ENCODE results near the gene MYADML2.
A peak's percentile ranks its signal among the peaks of the same experiment; 100 is the strongest.

The MYADML2 gene

DNA sequence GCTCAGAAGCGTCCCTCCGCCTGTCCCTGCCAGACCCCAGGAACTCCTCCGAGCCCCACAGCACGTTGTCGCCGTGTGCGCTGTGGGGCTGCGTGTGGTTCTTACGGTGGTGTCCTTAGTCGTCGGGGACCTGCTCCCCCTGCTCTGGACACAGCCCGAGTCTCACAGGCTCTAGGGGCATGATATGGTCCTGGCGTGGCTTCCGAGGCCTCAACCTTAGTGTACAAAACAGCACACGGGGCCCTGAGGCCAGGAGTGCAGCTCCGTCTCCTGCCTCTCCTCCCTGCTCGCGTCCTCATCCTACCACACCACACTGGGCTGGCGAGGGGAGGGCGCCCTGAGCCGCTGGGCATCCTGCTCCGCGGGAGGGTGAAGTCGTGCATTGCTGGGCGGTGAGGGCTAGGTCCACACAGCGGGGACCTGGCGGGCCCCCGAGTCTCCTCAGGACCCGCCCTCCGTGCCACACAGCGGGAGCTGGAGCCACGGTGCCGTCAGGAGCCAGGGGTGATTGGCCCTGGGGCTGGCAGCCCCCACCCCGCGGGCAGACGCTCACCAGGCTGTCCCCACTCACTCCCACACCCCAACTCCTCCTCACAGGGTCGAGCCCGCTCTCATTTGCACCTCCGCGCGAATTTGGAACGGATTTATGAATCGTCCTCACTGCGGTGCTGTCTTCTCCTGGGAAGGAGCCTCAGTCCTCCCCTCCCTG, 18.3 kb downstream of the MYADML2 start:
- peak overlapping the region; percentile 90 for H3K27ac ChIP-seq

DNA sequence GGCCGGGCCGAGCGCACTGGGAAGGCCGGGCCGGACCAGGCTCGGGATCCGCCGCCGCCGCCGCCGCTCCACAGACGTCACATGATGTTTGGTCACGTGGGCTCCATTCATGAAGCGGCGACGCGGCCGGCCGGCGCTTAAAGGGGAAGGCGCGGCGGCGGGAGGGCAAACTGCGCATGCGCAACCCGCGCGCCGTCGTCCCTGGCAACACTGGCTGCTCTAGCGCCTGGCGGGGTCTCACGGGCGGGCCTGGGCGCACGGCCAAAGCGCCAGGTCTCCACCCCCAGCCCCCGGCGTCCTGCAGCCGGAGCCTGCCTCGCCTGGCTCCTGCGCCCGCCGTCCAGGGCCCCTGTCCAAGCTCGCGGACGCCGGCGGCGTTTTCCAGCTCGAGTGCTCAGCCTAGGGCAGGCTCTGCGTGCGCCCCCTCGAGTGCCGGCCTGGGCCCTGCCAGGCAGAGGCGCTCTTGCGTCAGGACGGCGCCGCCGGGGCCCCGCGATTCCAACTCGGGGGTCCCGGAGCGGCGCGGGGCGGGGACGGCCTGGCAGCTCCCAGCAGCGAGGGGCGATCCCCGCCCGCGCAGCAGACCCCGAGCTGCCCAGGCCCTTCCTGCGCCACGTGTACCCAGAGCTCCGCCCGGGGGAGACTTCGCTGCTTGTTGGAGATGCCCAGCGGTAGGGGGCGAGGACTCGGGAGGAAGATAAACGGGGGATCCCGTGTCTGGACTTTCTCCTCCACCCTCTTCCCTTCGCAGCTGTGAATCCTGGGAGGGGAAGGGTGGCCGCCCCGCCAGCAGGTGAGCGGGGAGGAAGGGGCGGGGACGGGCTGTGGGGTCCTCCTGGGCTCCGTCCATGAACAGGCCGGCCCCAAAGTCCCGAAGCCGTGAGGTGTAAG, 19.1 kb downstream of the MYADML2 start, which contains the start of gene MAFG:
TSS of gene MAFG (minus strand) at position 83 of the 891 bp plus-strand sequence. CDS start 4,550 bp downstream, outside the sequence.
- TF ChIP-seq, protein P1, sequence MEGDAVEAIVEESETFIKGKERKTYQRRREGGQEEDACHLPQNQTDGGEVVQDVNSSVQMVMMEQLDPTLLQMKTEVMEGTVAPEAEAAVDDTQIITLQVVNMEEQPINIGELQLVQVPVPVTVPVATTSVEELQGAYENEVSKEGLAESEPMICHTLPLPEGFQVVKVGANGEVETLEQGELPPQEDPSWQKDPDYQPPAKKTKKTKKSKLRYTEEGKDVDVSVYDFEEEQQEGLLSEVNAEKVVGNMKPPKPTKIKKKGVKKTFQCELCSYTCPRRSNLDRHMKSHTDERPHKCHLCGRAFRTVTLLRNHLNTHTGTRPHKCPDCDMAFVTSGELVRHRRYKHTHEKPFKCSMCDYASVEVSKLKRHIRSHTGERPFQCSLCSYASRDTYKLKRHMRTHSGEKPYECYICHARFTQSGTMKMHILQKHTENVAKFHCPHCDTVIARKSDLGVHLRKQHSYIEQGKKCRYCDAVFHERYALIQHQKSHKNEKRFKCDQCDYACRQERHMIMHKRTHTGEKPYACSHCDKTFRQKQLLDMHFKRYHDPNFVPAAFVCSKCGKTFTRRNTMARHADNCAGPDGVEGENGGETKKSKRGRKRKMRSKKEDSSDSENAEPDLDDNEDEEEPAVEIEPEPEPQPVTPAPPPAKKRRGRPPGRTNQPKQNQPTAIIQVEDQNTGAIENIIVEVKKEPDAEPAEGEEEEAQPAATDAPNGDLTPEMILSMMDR (conservative IDR thresholded peaks at IDR 0.05), result peak; percentile 55
- peak within 1 kb of the TSS; percentile 90 for H3K27ac ChIP-seq

More for the DNA sequence above, 18.3 kb downstream of the MYADML2 start:
- TF ChIP-seq, protein P1 (conservative IDR thresholded peaks at IDR 0.05), result no peak

DNA sequence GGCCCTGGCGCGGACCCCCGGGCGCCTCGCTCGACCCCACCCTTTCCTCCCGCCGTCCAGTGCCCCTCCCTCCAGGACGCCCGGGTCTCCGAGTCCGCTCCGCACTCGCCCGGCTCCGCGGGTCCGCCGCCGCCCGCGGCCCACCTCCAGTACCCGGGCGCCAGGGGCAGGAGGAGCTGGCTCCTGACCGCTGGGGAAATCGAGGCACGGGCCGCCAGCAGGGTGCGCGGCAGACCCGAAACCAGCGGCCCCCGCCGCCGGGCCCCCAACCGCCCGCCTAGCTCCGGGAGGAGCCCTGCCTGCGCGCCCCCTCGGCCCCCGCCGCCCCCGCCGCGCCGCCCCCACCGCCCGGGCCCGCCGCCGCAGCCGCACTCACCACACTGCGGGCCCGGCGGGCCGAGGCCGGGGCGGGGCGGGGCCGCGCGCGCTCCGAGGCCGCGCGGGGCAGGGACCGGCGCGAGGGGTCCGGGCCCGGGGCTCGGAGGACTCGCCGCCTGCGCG, 19.8 kb downstream of the MYADML2 start:
- peak overlapping the region; percentile 90 for H3K27ac ChIP-seq
- TF ChIP-seq, protein P1 (conservative IDR thresholded peaks at IDR 0.05), result no peak

DNA sequence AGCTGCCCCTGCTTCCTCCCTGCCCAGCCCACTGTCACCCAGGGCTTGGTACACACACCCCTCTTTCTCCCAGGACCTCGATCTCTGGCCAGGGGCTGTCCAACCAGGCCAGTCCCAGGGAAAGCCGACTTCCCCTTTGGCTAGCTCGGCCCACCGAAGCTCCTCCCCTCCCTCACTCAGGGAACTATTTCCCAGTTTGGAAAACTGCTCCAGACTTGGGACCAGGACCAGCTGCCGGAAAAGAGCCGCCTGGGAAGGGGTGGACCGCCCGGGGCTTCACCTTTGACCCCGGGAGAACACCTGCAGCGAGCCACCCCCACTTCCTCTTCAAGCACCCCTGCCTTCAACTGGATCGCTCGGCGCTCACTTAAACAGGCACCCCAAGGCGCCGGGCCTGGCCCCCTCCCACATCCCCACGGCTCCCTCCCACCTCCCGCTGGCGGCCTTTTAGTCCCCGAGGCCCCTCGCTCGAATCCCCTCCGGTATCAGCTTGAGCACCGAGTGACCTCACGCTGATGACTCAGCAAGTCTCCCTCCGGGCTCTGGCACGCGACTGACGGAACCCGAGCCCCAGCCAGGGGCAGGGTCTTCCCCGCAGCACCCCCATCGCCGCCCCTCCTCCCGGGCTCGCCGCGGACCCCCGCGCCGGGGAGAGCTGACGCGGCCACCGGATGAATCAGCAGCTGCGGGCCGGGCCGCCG, 20.4 kb downstream of the MYADML2 start:
- TF ChIP-seq, protein P1 (conservative IDR thresholded peaks at IDR 0.05), result no peak
- peak overlapping the region; percentile 90 for H3K27ac ChIP-seq

DNA sequence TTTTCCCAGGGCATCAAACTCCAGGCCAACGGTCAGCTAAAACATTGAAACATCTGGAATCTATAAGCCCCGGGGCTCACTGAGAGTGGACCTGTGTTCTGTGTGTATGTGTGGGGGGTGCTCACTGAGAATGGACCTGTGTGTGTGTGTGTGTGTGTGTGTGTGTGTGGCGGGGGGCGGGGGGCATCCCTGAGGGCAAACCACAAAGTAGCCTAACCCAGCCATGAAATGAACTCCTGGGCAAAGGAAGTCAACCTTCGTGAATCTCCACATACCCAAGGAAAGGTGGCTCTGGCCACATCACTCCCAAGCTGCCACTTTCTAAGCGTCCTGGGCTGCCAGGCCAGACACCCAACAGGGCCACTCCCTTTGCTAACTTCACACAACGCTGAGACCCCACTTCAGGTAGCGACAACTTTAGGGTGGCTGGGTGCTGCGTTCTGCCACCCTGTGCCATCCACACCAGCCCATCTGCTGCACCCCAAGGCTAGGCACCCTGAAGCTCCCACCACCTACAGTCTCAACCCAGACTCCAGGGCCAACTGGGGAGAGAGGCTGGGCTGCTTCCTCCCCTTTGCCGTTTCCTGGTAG, 21.1 kb downstream of the MYADML2 start:
- H3K27ac ChIP-seq, result peak overlapping the region; percentile 90
- TF ChIP-seq, protein P1 (conservative IDR thresholded peaks at IDR 0.05), result no peak

DNA sequence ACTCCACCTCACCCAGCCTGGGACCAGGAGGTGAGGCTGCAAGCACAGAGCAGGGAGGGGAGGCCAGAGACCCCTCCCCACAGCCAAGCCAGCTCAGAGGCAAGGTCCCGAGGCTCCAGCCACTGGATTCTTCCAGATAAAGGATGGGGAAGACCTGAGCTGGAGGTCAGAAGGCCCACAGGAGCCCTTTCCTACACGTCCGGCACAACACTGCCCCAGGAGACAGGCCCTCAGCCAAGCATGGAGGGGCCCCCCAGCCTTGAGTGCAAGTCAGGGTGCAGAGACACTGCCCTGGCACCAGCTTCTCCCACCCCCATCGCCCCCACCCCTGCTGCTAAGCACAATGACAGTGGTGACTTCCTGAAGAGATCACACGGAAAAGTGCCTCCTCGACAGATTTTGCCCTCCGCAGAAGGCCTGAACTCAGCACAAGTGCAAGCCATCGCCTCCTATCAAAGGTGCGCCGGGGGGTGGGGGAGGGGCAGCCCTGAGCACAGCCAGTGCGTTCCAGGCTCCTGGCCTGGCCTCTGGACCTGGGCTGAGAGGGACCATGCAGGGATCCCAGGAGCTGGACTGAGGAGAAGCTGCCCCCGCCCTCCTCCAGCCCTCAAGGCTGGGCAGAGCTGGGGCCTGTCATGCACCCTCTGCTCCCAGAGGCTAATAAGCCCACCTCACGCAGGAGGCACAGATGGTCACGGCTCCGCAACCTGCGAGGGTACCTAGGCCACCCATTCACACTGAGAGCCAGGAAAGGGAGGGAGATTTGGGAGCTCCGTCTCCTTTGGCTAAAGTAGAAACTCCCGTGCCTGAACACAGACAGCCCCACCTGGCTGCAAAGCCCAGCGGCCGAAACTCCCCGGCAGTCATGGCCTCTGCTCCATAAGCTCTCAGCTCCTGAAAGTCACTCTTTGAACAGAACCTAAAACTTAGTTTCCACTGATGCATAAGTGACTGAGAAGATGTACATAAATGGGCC, 22.2 kb downstream of the MYADML2 start:
- H3K27ac ChIP-seq, result no peak overlapping the region
- TF ChIP-seq, protein P1 (conservative IDR thresholded peaks at IDR 0.05), result no peak
